SKM-1 (cell line): ENCODE results near the gene CXCL10.
A peak's percentile ranks its signal among the peaks of the same experiment; 100 is the strongest.

Experiments
- DNase-seq: peaks from one replicate; lab custom pipeline; 2025; ENCODE audit not compliant: unreplicated experiment; lab: John Stamatoyannopoulos, UW

The CXCL10 gene

DNA sequence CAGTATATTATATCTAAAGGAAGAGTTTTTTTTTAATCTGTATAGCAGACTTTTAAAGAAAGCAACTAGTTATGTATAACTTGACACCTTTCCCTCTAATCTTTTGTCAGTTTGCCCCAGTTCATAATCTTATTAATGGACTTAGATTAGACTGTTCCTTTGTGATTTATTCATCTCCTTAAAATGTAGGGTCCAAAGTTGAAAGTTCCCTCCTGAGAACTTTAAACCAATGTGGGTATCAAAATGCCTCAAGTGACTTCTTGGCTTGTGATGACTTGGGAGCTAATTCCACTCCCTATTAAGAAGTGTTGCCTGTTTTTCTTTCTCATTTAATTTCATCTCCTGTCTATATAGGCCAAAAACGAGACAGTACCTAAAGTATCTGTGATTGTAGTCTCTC lies 26.2 kb downstream of the CXCL10 start:
- no peak for DNase-seq

DNA sequence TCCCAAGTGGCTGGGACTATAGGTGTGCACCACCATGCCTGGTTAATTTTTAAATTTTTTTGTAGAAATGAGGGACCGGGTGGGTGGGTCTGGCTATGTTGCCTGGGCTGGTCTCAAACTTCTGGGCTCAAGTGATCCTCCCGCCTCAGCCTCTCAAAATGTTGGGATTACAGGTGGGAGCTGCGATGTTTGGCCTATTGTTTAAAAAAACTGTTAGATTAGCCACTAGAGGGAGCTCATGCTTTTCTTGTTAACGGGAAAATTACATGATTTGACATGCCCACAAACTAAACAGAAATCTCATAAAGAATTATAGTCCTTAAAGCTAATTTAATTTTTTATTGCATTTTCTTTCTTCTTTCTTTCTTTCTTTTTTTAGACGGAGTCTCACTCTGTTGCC lies 27.6 kb downstream of the CXCL10 start:
- DNase-seq = peak; percentile 21

DNA sequence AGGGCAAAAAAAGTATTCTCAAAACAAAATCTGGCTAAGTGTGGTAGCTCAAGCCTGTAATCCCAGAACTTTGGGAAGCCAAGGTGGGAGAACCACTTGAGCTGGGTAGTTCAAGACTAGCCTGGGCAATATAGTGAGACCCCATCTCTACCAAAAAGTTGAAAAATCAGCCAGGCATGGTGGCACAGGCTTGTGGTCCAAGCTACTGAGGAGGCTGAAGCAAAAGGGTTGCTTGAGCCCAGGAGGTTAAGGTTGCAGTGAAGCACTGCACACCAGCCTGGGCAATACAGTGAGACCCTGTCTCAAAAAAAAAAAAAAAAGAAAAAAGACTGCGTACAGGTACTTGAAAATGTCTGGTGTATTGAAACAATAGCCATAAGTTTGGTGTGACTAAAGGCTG lies 30.8 kb downstream of the CXCL10 start:
- no peak for DNase-seq

DNA sequence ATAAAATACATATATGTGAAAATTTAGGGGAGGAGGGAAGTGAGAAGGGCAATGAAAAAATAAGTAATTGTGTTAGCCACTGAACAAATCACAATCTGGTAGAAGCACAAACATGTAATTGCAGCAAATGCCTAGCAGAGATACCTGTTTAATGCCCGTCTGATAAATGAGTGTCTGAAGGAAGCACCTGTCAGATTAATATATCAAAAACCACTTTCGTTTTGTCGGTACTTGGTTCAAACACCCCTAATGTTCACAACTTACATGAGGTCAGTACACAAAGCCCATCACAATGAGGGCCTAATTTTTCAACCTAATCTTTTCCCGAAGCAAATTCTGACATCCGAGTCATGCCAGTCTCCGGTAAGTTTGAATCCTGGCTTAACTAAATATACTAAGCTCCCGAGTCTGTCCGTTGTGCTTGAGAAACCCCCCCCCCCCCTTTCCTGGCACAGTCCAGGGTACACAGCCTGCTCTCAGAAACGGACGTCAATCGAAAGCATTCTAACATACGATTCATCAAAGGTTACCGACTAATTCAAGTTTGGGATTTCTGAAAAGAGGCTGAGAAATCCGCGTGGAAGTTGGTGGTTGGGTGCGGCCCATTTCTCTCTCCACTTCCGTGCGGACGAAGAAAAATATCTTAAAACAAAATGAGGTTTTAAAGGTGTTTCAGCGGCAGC lies 33.3 kb downstream of the CXCL10 start:
- DNase-seq = no peak

DNA sequence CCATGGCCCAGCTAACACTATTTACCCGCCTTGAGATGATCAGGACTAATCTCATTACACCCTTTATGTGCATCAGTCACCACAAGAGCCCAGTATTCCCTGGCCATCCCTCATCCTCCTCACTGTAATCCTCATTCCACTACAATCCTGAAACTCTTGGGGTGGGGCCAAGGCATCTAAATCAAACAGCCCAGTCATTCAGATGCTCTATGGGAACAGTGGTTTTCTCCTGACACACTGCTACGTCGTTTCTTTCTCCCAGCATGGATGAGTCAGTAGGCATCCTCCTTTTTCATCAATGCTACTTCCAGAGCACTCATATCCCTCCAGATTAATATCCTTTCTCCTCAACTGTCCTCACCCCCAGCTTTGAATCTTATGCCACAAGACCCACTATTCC lies 38.2 kb downstream of the CXCL10 start:
- DNase-seq = no peak

DNA sequence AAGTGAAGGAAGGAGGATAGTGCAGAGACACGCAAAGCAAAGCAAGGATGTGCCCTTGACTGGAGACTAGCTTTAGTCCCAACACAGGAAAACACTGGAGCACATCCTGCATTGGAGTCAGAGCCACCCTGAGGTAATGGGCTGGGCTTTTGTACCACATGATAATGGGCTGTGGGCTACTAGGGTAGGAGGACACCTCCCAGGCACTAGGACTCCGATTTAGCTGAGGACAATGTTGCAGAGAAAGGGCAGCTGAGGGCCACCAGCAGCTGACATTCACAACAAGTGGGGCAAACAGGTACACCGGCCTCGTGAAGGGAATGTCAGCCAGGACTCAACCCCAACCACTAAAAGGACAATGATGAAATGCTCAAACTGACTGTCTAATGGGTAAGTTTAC lies 42.7 kb downstream of the CXCL10 start:
- no peak for DNase-seq

DNA sequence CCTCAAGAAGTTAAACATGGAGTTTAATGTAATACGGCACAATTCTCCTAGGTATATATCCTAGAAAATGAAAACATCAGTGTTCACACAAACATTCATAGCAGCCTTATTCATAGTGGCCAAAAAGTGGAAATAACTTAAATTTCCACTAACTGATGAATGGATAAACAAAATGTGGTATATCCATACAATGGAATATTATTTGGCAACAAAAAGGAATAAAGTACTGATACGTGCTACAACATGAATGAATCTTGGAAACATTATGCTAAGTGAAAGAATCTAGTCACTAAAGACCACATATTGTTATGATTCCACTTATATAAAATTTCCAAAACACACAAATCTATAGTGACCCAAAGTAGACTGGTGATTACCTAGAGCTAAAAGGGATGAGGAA lies 47.1 kb downstream of the CXCL10 start:
- DNase-seq = no peak

DNA sequence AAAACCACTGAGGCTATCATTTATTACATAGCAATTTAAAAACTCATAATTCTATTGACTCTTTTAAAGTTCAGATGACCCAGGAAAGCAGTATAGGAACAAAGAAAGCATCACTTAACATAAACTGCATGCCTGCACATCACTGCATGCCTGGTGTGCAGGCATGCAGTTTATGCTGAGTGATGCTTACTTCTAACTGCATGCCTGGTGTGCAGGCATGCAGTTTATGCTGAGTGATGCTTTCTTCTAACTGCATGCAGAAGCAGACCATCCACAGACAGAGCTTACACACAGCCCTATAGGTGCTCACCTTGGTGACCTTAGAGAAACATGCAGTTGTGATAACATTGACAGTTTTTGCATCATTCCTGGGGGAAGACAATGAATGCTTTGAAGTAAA lies 49.5 kb downstream of the CXCL10 start:
- no peak for DNase-seq
